HepG2 (cell line): ENCODE measurements around the gene CAPRIN2. TPM values are rescaled to one million over a fixed set of nuclear protein-coding genes. Genes with fewer than 3 reads are reported as not detected.

Experiments
- ATAC-seq: fragments of 200-7000 bp; cut with Tn5 transposase; 3 replicates; pipeline ENCODE4 v1.9.1; 2020; ENCODE audit warnings: mild to moderate bottlenecking, moderate library complexity
- BruUV-seq: library from RNA; stranded (reverse); fragments of 400-500 nt; replicated peaks from 2 replicates; lab custom pipeline; 2021; lab: Mats Ljungman, UMichigan
- CTCF ChIA-PET: fragments of 300-600 bp; formaldehyde crosslinking; extraction: SDS; loops from one replicate; lab custom pipeline; 2021; ENCODE audit warnings: low total read pairs, inconsistent platforms, low intra/inter-chr PET ratio; lab: Yijun Ruan, JAX
- POLR2A ChIA-PET: fragments of 350-600 bp; sonication (Branson Sonifier 250); formaldehyde crosslinking; loops from one replicate; lab custom pipeline; 2020; ENCODE audit warnings: antibody characterized with exemption, inconsistent platforms; lab: Yijun Ruan, JAX
- DNase-seq: peaks from one replicate; pipeline ENCODE4 v3.0.0-alpha.2; 2015; ENCODE audit warnings: low spot score
- FAIRE-seq: peaks from 3 replicates; lab custom pipeline; 2011; peaks lifted over from hg19 to GRCh38; lab: Jason Lieb, UNC
- H2AFZ ChIP-seq: one replicate; pipeline ENCODE4 v1.6.1; 2011; ENCODE audit warnings: low read length, inconsistent platforms
- H3K27ac ChIP-seq: fragments of 300-600 bp; 3 replicates; pipeline ENCODE4 v1.8.0; 2011; ENCODE audit warnings: mixed run types, mild to moderate bottlenecking, mixed read lengths, low read length, inconsistent platforms; ENCODE audit not compliant: insufficient read depth; ENCODE audit errors: extremely low read length
- H3K27me3 ChIP-seq, 2 experiments: fragments of 200-600 bp in 1 of 2; 2 replicates in 1 of 2; 3 replicates in 1 of 2; pipeline versions ENCODE4 v1.6.0 to v1.8.0; 2011; ENCODE audit warnings: low read length in 2 of 2, mild to moderate bottlenecking in 2 of 2, moderate library complexity in 2 of 2, inconsistent platforms in 1 of 2; ENCODE audit not compliant: insufficient read depth in 2 of 2, control insufficient read depth in 1 of 2
- H3K36me3 ChIP-seq, 2 experiments: fragments of 200-600 bp in 1 of 2; replicated peaks in 1 of 2; 2 replicates in 1 of 2; 3 replicates in 1 of 2; pipeline versions ENCODE4 v1.5.1 to v1.8.0; 2011; ENCODE audit warnings: low read length in 2 of 2, inconsistent platforms in 1 of 2; ENCODE audit not compliant: insufficient read depth in 2 of 2, control insufficient read depth in 1 of 2
- H3K4me1 ChIP-seq: 2 replicates; pipeline ENCODE4 v1.5.1; 2012; ENCODE audit warnings: low read length, inconsistent platforms; ENCODE audit not compliant: insufficient read depth
- H3K4me2 ChIP-seq: 2 replicates; pipeline ENCODE4 v1.6.0; 2011; ENCODE audit warnings: low read depth, low read length, inconsistent platforms
- H3K4me3 ChIP-seq, 3 experiments: fragments of 200-600 bp in 1 of 3; sonication (generic), shearing (Covaris generic) in 1 of 3; replicated peaks in 1 of 3; 2 replicates each; pipeline ENCODE4 v1.5.1; 2011 to 2016; ENCODE audit warnings: low read length in 3 of 3, inconsistent platforms in 2 of 3, low read depth in 2 of 3, mild to moderate bottlenecking in 2 of 3, control low read depth in 1 of 3, mixed read lengths in 1 of 3; ENCODE audit not compliant: insufficient read depth in 1 of 3
- H3K79me2 ChIP-seq: one replicate; pipeline ENCODE4 v1.6.1; 2011; ENCODE audit warnings: low read length, inconsistent platforms; ENCODE audit not compliant: insufficient read depth
- H3K9ac ChIP-seq: 2 replicates; pipeline ENCODE4 v1.6.0; 2011; ENCODE audit warnings: mild to moderate bottlenecking, low read depth, low read length, inconsistent platforms; ENCODE audit not compliant: insufficient read depth
- H3K9me3 ChIP-seq: 2 replicates; pipeline ENCODE4 v1.5.1; 2012; ENCODE audit warnings: mild to moderate bottlenecking, low read length
- H4K20me1 ChIP-seq: 2 replicates; pipeline ENCODE4 v1.6.0; 2011; ENCODE audit warnings: inconsistent platforms, mild to moderate bottlenecking, low read length, moderate library complexity; ENCODE audit not compliant: insufficient read depth
- ATAD3A ChIP-seq: sonication (generic); formaldehyde crosslinking; IDR thresholded peaks from 2 replicates; pipeline ENCODE4 v1.4.0; 2020; ENCODE audit warnings: missing genetic modification reagents
- HOXA7 ChIP-seq: sonication (generic); formaldehyde crosslinking; IDR thresholded peaks from 2 replicates; pipeline ENCODE4 v1.8.1; 2022; ENCODE audit warnings: mild to moderate bottlenecking, missing genetic modification reagents, moderate library complexity
- JUNB ChIP-seq: sonication (generic); formaldehyde crosslinking; IDR thresholded peaks from 2 replicates; pipeline ENCODE4 v1.8.0; 2022; ENCODE audit warnings: missing genetic modification reagents, mild to moderate bottlenecking, borderline replicate concordance
- KLF12 ChIP-seq: sonication (generic); formaldehyde crosslinking; IDR thresholded peaks from 2 replicates; pipeline ENCODE4 v1.4.0; 2020; ENCODE audit warnings: missing genetic modification reagents, borderline replicate concordance
- PBX3 ChIP-seq: sonication (generic); formaldehyde crosslinking; IDR thresholded peaks from 2 replicates; pipeline ENCODE4 v1.8.1; 2023; ENCODE audit warnings: missing genetic modification reagents, inconsistent platforms, borderline replicate concordance
- RBM39 ChIP-seq: fragments of 200-400 bp; formaldehyde crosslinking; IDR thresholded peaks from one replicate; pipeline ENCODE4 v1.6.1; 2018; ENCODE audit warnings: antibody characterized with exemption, mild to moderate bottlenecking, low read depth, low read length; ENCODE audit not compliant: poor library complexity, severe bottlenecking
- RNF2 ChIP-seq: fragments of 450-650 bp; conservative IDR thresholded peaks from 2 replicates; pipeline ENCODE4 v1.6.1; 2016; ENCODE audit warnings: low read depth
- RXRB ChIP-seq: IDR thresholded peaks from 2 replicates; pipeline ENCODE4 v1.6.1; 2016; ENCODE audit warnings: borderline replicate concordance, missing genetic modification reagents, missing compliant biosample characterization
- USF2 ChIP-seq, 2 experiments: sonication (generic) in 1 of 2; formaldehyde crosslinking in 1 of 2; IDR thresholded peaks; 2 replicates each; pipeline versions ENCODE4 v1.5.1 to v1.6.1; 2011 to 2020; ENCODE audit warnings: borderline replicate concordance in 1 of 2, low read depth in 1 of 2, low read length in 1 of 2, mild to moderate bottlenecking in 1 of 2, missing genetic modification reagents in 1 of 2, moderate library complexity in 1 of 2
- ZBTB8A ChIP-seq: sonication (generic); formaldehyde crosslinking; IDR thresholded peaks from 2 replicates; pipeline ENCODE4 v1.4.0; 2020; ENCODE audit warnings: mild to moderate bottlenecking, low read depth, missing genetic modification reagents, borderline replicate concordance
- ZNF124 ChIP-seq: sonication (generic); formaldehyde crosslinking; IDR thresholded peaks from 2 replicates; pipeline ENCODE4 v1.4.0; 2020; ENCODE audit warnings: missing genetic modification reagents
- ZNF556 ChIP-seq: sonication (generic); formaldehyde crosslinking; IDR thresholded peaks from 2 replicates; pipeline ENCODE4 v1.4.0; 2020; ENCODE audit warnings: mild to moderate bottlenecking, missing genetic modification reagents, borderline replicate concordance
- ZZZ3 ChIP-seq: sonication (generic); formaldehyde crosslinking; IDR thresholded peaks from 2 replicates; pipeline ENCODE4 v1.4.0; 2020; ENCODE audit warnings: missing genetic modification reagents, mild to moderate bottlenecking, borderline replicate concordance
- WGBS: methylation state at CpG from one replicate; pipeline ENCODE4 v1.1.6; 2017; ENCODE audit warnings: low lambda C conversion rate; 5-methylcytosine and 5-hydroxymethylcytosine counted together
- in situ Hi-C: cut with HindIII; loops from 2 replicates; pipeline ENCODE4 v1.10.0; 2017; ENCODE audit warnings: low pct_unique_long_range_greater_than_20kb; ENCODE audit not compliant: extremely low pct_ligation_motif_present
- intact Hi-C: fragments of 100-400 bp; cut with micrococcal nuclease; formaldehyde crosslinking; loops from one replicate; pipeline ENCODE4 v1.10.0; 2022; ENCODE audit not compliant: unreplicated experiment
- polyA plus RNA-seq, 8 experiments: library from polyadenylated mRNA; depleted of rRNA in 3 of 8; stranded (reverse) in 7 of 8; unstranded in 1 of 8; fragments of >200 nt; fragmentation: Illumina TruSeq in 4 of 8; extraction: Trizol in 4 of 8; gene quantifications; 2 replicates each; pipeline versions ENCODE4 v1.2.1 to v1.2.3, GENCODE V29; 2011 to 2016; ENCODE audit warnings: low read depth in 4 of 8, missing spikeins in 1 of 8, mixed read lengths in 1 of 8; ENCODE audit not compliant: insufficient read depth in 1 of 8
- total RNA-seq, 5 experiments: library from RNA; depleted of rRNA; stranded (reverse); fragments of >200 nt; fragmentation: Illumina TruSeq; extraction: Trizol; gene quantifications; 2 replicates each; pipeline ENCODE4 v1.2.3, GENCODE V29; 2016; ENCODE audit warnings: low read depth in 1 of 5
- TF ChIP-seq, protein P1 (sequence below): sonication (generic); formaldehyde crosslinking; IDR thresholded peaks from 2 replicates; pipeline ENCODE4 v1.8.0; 2022; ENCODE audit warnings: low read depth, missing genetic modification reagents
- TF ChIP-seq, protein P2 (sequence below): IDR thresholded peaks from 2 replicates; pipeline ENCODE4 v1.6.1; 2012; ENCODE audit warnings: low read length, improper control_type of control experiment

Gene CAPRIN2
- total and polyA plus RNA-seq, 2 of the 13 experiments (the other 11 are each of a cell fraction or from before 2014, with no cell fraction given), result 21.7 to 30.6 TPM

DNA sequence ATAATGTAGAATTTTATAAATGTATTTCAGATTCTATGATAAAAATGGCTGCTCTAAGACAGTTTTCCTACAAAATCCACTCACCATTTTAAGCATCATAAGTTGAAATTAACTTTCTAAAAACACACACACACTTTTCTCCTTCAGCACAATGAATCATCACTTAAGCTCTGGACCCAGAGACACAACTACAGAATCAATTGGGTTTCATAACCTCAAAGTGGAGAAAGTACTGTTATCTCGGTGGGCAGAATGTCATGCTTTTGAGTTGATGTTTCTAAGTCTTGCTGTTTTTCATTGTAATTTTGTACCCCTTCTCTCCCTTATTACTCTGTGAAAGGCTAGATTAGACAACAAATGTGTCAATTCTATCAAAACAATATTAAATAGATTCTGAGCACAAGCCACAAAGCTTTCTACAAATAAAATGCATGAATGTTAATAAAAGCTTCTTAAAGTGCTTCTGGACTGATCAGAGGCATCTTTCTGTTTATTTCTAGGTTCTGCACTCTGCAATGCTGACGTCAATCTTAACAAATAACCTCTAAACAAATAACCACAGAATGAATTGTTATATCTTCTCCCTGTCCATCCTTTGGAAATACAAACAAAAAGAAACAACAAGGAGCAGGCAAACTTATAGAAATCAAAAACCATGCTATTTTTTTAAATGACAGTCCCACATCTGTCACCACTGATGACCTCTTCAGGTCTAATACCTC, 67.3 kb downstream of the CAPRIN2 start:
- no peak overlapping the region for H2AFZ ChIP-seq
- ChIA-PET CTCF (no interaction called here), POLR2A (no interaction called here)
- H3K9ac ChIP-seq, result no peak overlapping the region
- peak overlapping the region; percentile 36 for H3K27ac ChIP-seq
- 86% methylated on average over 2 of the region's 2 CpGs for WGBS
- peaks cover 2 to 11% of the 10 kb centered on the region in 2 experiments; a peak in 4 of 5 replicates for H3K36me3 ChIP-seq
- intact Hi-C loops, result no loop called here
- H3K27me3 ChIP-seq, result no peaks in the 10 kb centered on the region; a peak in 1 of 5 replicates
- H3K79me2 ChIP-seq, result peaks cover 24% of the 10 kb centered on the region
- in situ Hi-C loops, result no loop called here
- BruUV-seq, result no TSS peak
- H4K20me1 ChIP-seq, result no peaks in the 10 kb centered on the region; the same call in 1 of the 2 replicates
- H3K9me3 ChIP-seq, result no peaks in the 10 kb centered on the region
- H3K4me3 ChIP-seq, result no peak overlapping the region
- no peak overlapping the region for H3K4me2 ChIP-seq
- DNase-seq (peak; percentile 8), ATAC-seq (no peak), FAIRE-seq (no peak)
- TF ChIP-seq JUNB (no peak), ZNF124 (CRISPR knock-in tag) (no peak), KLF12 (CRISPR knock-in tag) (no peak), ATAD3A (CRISPR knock-in tag) (no peak), HOXA7 (no peak), ZZZ3 (no peak), RXRB (CRISPR knock-in tag) (no peak), ZNF556 (no peak), ZBTB8A (no peak), RNF2 (no peak), USF2 (IDR thresholded peaks at IDR 0.05; ENCODE audit: low read depth, low read length) (no peak), USF2 (CRISPR knock-in tag; IDR thresholded peaks at IDR 0.05; ENCODE audit: borderline replicate concordance) (no peak), RBM39 (no peak), PBX3 (CRISPR knock-in tag) (no peak)
- TF ChIP-seq, protein P1, sequence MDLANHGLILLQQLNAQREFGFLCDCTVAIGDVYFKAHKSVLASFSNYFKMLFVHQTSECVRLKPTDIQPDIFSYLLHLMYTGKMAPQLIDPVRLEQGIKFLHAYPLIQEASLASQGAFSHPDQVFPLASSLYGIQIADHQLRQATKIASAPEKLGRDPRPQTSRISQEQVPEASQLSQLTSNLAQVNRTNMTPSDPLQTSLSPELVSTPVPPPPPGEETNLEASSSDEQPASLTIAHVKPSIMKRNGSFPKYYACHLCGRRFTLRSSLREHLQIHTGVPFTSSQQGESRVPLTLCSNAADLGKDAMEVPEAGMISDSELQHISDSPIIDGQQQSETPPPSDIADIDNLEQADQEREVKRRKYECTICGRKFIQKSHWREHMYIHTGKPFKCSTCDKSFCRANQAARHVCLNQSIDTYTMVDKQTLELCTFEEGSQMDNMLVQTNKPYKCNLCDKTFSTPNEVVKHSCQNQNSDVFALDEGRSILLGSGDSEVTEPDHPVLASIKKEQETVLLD (CRISPR knock-in tag), result no peak
- TF ChIP-seq, protein P2, sequence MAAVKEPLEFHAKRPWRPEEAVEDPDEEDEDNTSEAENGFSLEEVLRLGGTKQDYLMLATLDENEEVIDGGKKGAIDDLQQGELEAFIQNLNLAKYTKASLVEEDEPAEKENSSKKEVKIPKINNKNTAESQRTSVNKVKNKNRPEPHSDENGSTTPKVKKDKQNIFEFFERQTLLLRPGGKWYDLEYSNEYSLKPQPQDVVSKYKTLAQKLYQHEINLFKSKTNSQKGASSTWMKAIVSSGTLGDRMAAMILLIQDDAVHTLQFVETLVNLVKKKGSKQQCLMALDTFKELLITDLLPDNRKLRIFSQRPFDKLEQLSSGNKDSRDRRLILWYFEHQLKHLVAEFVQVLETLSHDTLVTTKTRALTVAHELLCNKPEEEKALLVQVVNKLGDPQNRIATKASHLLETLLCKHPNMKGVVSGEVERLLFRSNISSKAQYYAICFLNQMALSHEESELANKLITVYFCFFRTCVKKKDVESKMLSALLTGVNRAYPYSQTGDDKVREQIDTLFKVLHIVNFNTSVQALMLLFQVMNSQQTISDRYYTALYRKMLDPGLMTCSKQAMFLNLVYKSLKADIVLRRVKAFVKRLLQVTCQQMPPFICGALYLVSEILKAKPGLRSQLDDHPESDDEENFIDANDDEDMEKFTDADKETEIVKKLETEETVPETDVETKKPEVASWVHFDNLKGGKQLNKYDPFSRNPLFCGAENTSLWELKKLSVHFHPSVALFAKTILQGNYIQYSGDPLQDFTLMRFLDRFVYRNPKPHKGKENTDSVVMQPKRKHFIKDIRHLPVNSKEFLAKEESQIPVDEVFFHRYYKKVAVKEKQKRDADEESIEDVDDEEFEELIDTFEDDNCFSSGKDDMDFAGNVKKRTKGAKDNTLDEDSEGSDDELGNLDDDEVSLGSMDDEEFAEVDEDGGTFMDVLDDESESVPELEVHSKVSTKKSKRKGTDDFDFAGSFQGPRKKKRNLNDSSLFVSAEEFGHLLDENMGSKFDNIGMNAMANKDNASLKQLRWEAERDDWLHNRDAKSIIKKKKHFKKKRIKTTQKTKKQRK, result no peak
- peaks cover 26% of the 10 kb centered on the region for H3K4me1 ChIP-seq
